Stimulated activated CD4-positive, alpha-beta T cell treated with anti-CD3 and anti-CD28 coated beads, Interleukin-12 subunit alpha, Interleukin-12 subunit beta, amount 100 ng/mL, for 48 hours (primary cell): ENCODE results near the gene VAV1.

Source experiments
- DNase-seq, 3 donors: peaks; one replicate each; pipeline ENCODE4 v3.0.0-alpha.2; 2020; ENCODE audit warnings: low read depth in 2 of 3, low spot score in 1 of 3

Gene VAV1, protein sequence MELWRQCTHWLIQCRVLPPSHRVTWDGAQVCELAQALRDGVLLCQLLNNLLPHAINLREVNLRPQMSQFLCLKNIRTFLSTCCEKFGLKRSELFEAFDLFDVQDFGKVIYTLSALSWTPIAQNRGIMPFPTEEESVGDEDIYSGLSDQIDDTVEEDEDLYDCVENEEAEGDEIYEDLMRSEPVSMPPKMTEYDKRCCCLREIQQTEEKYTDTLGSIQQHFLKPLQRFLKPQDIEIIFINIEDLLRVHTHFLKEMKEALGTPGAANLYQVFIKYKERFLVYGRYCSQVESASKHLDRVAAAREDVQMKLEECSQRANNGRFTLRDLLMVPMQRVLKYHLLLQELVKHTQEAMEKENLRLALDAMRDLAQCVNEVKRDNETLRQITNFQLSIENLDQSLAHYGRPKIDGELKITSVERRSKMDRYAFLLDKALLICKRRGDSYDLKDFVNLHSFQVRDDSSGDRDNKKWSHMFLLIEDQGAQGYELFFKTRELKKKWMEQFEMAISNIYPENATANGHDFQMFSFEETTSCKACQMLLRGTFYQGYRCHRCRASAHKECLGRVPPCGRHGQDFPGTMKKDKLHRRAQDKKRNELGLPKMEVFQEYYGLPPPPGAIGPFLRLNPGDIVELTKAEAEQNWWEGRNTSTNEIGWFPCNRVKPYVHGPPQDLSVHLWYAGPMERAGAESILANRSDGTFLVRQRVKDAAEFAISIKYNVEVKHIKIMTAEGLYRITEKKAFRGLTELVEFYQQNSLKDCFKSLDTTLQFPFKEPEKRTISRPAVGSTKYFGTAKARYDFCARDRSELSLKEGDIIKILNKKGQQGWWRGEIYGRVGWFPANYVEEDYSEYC

DNA sequence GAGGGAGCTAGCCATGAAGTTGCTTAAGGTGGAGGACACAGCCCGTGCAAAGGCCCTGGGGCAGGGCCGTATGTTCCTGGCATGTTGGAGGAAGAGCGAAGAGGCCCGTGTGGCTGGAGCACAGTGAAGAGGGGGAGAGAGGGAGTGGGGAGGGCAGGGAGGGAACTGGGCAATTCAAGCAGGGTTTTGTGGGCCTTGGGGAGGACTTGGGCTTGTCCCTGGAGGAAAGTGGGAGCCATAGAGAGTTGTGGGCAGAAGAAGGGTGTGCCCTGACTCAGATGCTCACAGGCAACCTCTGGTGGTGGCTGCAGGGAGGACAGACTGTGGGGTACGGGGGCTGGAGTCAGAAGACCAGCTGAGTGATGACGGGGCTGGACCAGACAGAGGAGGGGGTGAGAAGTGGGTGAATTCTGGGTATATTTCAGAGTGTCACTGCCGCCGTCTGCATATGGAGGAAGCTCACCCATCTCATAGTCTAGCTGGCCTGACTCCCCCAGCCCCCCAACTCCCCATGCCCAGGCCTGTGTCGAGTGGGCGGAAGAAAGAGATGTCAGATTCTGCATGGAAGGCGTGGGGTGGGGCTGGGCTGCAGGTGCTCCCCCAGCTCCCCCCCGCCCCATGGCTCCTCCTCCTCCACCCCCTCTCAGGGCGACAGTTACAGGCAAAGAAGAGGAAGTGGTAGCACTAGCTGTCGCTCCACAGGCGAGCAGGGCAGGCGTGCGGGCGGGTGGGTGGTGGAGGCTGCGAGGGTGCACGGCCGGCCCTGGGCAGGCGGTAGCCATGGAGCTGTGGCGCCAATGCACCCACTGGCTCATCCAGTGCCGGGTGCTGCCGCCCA lies at the start of gene VAV1:
Gene VAV1 (plus strand): TSS at position 681 of the 838 bp plus-strand sequence. CDS start 100 bp downstream, at position 781.
- peak; percentile 63 to 67 (median 65) for DNase-seq

DNA sequence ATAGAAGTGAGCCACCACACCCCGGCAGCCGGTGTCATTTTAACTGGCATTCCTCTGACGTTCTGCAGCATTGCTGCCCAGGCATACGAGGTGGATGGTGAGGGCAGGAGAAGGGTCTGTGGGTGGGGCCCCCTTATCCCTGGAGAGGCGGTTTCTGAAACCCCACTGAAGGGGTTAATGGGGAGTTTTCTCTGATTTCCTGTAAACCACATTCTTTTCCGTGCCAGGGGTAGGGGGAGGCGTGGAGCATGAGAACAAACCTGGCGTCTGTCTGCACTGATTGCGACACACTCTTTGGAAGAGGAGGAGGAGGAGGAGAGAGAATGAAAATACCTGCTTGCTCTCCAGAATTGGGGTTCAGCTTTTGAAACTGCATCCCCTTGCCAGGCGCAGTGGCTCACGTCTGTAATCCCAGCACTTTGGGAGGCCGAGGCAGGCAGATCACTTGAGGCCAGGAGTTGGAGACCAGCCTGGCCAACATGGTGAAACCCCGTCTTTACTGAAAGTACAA lies 49.3 kb upstream of the VAV1 start:
- no peak for DNase-seq

DNA sequence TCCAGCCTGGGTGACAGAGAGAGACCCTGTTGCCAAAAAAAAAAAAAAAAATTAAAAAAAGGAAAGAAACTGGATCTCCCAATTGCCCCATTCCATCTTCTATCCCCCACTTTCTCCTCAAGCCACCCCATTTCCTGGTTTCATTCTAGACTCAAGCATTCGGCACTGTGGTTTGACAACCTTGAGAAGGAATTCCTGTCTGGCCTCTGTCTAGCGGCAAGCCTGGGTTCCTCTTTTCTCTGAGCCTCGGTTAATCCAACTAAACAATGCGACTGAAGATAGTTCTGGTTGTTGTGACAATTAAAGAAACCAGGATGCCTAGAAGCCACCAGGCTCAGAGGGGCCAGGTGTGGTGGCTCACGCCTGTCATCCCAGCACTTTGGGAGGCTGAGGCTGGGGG lies 48.8 kb upstream of the VAV1 start:
- DNase-seq, result no peak

DNA sequence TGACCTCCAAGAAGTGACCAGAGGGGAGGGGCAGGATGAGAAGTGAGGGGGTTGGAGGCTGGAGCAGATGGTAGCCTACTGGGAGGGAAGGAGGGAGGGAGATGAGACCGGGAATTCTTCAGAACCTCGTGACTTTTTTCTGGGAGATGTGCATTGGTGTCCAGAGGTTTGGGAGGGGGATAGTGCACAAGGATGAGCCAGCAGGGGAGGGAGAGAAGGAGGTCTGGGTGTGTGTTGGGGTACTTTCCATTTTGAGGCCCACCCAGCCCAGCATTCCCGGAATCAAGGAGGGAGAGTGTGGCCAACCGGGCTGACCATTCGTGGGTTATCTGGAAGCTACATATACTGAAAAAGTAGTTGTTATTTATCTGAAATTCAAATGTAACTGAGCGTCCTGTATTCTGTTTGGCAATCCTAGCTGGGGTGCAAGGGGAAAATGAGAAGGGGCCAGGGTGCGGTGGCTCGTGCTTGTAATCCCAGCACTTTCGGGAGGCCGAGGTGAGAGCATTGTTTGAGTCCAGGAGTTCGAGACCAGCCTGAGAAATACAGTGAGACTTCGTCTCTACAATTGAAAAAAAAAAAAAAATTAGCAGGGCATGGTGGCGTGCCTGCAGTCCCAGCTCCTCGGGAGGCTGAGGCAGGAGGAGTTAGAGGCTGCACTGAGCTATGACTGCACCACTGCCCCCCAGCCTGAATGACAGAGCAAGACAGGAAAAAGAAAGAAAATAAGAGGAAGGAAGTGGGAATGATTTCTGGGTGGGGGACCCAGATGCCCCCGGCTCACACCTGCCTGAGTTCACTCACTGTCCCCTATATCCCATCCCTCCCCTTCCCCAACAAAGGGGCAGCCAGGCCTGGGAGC lies 47.6 kb upstream of the VAV1 start:
- DNase-seq, result no peak

DNA sequence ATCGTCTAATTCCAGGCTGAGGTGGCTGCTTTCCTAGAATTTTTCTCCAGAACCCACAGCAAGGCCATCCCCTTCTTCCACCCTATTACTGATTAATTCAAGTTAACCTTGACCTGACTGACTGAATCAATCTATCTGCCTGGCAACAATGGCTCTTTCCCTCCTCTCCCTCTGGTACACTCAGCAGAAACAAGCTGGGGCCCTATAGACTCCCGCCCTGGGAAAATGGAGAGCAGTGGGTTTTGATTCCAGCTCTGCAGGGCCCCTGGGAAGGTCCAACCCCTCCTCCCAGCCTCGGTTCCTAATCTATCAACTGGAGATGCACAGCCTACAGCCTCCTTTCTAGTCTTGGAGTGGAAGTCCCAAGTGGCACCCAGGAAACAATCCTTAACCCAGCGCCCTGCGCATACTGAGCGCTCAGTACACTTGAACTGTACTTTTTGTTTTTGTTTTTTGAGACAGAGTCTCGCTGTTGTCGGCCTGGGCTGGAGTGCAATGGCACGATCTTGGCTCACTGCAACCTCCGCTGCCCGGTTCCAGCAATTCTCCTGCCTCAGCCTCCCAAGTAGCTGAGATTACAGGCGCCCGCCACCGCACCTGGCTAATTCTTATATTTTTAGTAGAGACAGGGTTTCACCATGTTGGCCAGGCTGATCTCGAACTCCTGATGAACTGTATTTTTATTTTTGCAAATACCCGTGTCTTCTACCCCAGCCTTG lies 46.8 kb upstream of the VAV1 start:
- no peak for DNase-seq

DNA sequence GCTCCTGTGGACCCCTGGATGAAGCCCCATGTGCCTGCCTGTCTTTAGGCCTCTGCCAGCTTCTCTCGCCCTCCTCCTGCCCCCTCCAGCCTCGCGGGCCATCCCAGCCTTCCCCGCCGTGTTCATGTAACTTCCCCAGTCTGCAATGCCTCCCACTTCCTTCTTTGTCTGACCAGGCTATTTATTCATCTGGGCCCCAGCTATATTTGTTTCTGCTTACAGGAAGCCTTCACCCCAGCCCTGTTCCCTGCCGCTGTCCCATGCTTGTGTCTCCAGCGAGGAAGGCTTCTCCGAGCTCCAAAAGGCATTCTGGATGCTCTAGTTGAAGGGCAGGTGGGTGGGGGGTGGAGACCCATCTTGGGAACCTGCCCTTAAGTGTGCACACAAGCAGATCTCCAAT lies 44.2 kb upstream of the VAV1 start:
- no peak for DNase-seq

DNA sequence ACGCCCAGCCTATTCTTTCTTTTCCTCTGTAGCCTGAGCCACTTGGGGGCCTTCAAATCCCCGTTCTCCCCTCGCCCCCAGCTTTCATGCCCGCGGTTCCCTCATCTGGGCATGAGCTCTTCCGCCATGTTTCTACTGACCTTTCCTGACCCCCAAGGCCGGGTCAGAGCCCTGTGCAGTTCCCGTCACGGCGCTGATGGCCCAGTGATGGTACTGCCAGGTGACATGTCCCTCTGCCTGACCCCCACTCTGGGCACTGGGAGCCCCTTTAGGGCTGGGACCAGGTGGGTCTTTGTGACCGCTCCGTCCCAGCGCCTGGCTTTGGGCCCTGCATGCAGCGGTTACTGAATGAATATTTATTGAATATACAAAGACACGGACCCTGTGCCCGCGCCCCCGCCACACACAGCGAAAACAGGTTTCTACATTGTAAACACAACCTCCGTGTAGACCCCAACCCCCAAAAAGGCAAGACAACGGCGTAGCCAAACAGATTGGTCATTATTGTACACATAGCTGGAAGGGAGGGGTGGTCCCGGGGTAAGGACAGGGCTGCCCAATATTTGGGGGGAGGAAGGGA lies 42.8 kb upstream of the VAV1 start:
- no peak for DNase-seq

DNA sequence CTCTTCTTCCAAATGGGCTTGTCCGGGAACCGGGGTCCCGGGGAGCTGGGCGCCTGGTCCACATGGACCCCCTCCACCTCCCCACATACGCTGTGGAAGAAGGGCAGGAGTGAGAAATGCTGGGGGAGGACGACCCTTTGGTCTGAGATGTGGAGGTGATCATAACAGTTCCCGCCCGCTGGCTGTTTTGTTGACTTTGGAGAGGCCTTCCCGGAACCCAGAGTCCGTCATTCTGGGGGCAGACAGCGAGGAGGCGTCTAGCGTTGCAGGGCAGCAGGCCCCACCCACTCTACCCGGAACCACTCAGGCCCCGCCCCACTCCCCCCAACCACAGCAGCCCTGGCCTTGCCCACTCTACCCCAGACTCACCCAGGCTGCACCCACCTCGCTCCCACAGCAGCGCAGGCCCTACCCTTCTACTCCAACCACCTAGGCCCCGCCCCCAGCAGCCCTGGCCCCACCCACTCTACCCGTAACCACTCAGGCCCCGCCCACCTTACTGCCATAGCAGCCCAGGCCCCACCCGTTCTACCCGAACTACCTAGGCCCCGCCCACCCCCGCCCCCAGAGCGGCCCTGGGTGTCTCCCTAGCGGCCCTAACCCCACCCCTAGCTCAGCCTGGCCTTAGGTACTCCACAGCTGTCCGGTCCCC lies 42.2 kb upstream of the VAV1 start:
- DNase-seq, result peak in 2 of 3 donors; percentile 39 to 48

DNA sequence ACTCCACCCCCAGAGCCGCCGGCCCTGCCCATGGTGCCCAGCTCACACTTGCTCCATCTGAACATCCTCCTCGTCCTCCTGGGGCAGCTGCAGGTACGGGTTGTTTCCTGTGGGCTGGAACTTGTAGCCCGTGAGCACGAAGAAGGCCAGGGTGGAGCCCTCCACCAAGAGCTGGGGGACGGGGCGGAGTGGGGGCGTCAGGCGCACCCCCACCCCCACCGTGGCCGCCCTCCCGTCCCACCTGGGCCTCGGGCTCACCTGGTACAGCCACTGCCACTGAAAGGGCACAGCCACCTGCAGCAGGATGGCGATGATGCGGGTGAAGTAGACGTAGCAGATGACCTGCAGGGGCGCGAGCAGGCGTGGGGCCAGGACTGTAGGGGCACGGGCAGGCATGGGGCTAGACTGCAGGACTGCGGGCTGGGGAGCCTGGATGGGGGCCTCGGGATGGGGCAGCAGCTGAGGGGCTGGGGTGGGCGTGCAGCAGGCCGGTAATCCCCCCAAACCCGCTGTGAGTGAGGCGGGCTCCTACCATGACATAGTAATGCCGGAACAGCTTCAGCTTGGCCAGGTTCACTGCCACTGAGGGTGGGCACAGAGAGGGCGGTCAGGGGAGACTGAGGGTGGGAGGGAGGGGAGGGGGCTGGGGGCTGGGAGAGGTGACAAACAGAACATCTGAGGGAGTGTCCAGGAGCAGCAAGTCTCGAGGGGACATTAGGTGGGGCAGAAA lies 41.4 kb upstream of the VAV1 start:
- no peak for DNase-seq

DNA sequence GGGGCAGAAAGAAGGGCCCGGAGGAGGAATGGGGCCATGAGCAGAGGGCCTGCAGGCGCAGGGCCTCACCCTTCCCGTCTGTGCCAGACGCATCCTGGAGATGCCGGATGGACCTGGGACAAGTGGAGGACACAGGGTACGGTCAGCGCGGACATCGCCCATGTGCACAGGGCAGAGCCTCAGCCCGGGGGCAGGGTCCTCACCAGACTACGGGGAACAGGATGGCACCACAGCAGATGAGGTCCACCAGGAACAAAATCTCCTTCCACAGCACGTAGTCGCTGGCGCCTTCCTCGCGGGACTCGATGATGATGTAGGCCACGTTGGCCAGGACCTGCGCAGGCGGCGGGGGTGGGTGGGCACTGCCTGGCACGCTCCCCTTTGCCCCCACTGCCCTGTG lies 40.7 kb upstream of the VAV1 start:
- DNase-seq, result no peak

DNA sequence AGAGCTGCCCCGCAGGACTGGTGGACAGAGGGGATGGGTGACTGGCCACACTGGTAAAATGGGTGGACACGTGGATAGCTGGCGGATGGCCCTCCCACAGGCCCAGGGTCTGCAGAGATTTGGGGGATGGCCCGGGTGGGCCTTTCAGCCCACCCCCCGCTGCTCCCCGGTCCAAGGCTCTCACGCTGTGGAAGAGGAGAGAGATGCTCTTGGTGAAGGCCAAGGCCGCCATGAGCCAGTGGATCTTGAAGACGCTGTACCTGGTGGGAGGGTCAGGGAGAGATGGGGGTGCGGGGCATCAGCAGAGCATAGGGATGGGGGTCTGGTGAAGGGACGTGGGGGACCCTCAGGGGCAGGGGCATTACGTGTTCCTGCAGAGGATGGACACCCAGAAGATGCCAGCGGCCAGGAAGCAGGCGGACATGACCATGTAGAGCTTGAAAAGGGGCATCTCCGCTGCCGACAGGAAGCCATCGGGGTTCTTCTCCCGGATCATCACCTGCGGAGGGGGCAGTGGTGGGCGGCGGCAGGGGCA lies 39.6 kb upstream of the VAV1 start:
- no peak for DNase-seq

DNA sequence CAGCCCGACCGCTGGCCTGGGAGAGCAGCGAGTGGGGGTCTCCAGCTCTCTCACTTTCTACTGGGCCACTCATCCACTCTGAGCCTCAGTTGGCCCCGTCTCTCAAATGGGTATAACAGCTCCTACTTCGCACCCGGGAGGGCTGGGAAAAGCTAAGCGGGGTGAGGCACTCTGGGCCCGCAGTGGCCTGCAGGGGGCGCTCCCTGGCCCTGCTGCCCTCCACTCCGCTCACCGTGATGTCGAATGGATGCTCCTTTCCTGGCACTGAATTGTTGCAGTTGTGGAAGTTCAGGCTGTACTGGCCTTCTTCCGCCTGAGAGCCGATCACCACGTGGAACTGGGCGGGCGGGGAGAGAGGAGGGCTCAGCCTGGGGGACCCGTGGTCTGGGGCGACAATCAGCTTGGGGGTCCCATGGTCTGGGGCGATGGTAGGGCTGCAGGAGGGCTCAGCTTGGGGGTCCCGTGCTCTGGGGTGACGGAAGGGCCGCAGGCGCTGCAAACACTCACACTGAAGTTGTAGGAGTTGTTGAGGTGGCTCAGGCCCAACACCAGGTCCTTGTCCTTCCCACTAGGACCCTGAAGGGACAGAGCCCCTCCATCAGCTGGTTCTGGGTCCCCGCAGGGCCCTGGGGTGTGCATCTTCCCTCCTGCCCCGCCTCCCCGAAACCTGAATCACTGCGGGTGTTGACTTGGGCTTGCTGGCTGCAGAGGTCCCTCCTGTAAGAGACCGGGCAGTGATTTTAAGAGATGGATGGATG lies 39.0 kb upstream of the VAV1 start:
- no peak for DNase-seq

DNA sequence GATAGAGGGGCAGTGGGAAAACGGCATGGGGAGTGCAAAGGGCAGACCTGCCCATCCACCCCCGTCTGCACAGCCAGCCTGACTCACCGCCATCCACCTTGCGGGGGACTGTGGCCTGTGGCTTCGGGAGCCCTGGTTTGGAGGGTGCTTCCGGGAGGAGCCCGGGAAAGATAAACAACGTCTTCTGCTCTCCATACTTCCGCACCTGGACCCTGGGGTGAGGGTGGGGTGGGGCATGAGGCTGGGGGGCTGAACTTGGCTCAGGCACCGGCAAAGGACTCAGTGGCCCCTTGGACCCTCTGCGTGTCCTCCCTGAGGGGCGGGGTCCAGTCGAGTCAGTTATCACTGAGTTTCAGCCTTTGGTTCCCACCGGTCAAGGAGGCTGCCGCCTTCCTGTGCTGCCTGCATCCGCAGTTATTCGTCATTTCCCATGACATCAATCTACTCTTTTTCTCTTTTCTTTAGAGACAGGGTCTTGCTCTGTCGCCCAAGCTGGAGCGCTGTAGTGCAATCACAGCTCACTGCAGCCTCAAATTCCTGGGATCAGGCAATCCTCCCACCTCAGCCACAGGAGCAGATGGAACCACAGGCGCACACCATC lies 38.3 kb upstream of the VAV1 start:
- DNase-seq, result no peak

DNA sequence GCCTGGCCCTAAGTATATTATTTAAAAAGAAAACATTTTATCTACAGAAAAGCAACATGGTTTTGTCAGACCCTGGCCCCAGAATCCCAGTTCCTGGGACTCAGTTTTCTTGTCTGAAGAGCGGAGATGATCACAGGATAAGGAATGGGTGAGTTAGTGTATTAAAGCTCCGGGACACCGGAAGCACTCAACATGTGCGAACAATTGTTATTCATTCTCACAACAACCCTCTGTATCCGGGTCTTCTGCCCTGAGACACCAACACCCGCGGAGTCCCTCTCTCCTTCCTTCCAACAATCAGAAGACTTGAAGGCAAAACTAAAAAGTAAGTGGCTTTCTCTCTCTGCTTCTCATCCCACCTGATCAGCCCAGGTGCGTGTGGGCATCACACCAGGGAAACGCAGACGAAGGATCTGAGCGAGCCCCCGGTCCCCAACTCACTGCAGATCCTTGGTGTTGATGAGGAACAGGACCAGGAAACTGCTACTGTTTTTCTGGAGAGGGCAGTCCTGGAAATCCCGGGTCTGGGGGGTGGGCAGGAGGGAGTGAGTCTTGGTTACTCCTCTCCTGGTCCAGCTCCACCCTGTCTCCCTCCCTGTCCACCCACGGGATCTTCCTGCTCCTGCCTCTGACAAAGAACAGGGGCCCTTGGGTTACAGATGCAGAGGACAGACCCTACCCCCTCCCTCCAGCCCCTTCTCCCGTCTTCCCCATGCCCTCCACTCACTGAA lies 37.2 kb upstream of the VAV1 start:
- no peak for DNase-seq

DNA sequence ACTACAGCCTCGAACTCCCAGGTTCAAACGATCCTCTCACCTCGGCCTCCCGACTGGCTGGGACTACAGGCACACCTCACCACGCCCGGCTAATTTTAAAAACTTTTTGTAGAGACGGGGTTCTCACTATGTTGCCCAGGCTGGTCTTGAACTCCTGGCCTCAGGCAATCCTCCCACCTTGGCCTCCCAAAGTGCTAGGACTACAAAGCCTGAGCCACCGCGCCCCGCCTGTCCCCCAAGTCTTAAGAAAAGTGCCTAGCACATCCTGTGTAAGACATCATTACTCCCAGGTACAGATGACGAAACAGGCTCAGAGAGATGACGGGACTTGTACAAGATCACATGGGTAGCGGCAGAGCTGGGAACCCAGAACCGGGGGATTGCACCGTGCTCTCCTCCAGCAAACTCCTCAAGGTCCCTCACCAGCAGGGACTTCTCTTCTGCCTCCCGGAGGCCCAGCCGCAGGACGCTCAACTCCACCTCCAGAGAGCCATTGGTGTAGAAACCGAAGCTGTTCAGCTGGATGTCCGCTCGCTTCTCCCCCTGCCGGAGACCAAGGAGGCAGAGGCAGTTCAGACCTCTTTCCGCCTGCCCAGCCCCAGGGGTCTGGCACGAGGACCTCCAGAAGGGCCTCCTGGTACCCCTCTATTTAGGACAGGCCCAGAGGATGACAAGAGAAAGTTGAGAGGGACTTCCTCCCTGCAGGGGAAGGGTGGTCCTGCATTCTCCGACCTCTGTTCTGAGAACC lies 36.2 kb upstream of the VAV1 start:
- DNase-seq, result peak; percentile 58 to 62 (median 58)
